ENCODE data around the gene YPEL2.

DNA sequence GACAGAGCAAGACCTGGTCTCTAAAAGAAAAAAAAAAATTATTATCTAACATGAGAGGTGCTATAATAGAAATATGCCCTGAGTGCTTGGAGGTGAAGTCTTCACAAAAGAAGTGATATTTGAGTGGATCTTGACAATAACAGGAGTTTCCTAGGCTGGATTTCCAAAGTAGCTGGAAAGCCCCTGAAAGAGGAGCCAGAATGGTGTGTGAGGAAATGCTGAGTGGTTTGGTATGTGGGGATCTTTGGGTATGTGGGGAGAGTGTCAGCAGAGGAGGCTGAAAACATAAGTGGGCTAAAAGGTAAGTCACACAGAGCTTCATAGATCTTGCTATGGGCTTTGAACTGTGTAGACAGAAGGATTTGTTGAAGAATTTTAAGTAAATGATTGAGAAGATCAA, 100.1 kb downstream of the YPEL2 start:
- no peak for TF ChIP-seq CTCF (IDR thresholded peaks at IDR 0.05; ENCODE audit: low read depth, low read length, poor library complexity, severe bottlenecking)
- no peak for TF ChIP-seq EZH2phosphoT487 (IDR thresholded peaks at IDR 0.05; ENCODE audit: borderline replicate concordance, low read length)
